Fibroblast of lung (primary cell): ENCODE measurements around the gene HSPG2. TPM values are rescaled to one million over a fixed set of nuclear protein-coding genes. Genes with fewer than 3 reads are reported as not detected.
"Not testable (repeated sequence)": the region's sequence is repeated elsewhere in the genome, so short reads cannot be mapped to it uniquely, and the experiment has no call there.

Experiments
- DNase-seq, 2 donors: peaks; one replicate each; pipeline versions ENCODE4 v3.0.0 to v3.0.0-alpha.2; 2010; ENCODE audit warnings: low read depth in 2 of 2
- H2AFZ ChIP-seq: 2 replicates; pipeline ENCODE4 v1.5.1; 2012; ENCODE audit warnings: low read length, control low read depth, inconsistent platforms
- H3K27ac ChIP-seq: 2 replicates; pipeline ENCODE4 v1.5.1; 2011; ENCODE audit warnings: low read length, control low read depth; ENCODE audit not compliant: insufficient read depth
- H3K27me3 ChIP-seq: 2 replicates; pipeline ENCODE4 v1.5.1; 2011; ENCODE audit warnings: mild to moderate bottlenecking, low read length; ENCODE audit not compliant: control insufficient read depth, insufficient read depth
- H3K36me3 ChIP-seq: 2 replicates; pipeline ENCODE4 v1.5.1; 2011; ENCODE audit warnings: low read length; ENCODE audit not compliant: control insufficient read depth, insufficient read depth
- H3K4me1 ChIP-seq: 2 replicates; pipeline ENCODE4 v1.5.1; 2011; ENCODE audit warnings: low read length; ENCODE audit not compliant: control insufficient read depth, insufficient read depth; ENCODE audit errors: extremely low read depth
- H3K4me2 ChIP-seq: 2 replicates; pipeline ENCODE4 v1.5.1; 2011; ENCODE audit warnings: low read length, control low read depth; ENCODE audit not compliant: insufficient read depth; ENCODE audit errors: extremely low read depth
- H3K4me3 ChIP-seq, 4 experiments: fragments of 200-600 bp in 1 of 4; sonication (generic) in 1 of 4; replicated peaks in 1 of 4; 2 replicates each; pipeline ENCODE4 v1.5.1; 2011 to 2016; ENCODE audit warnings: low read length in 4 of 4, low read depth in 3 of 4, mild to moderate bottlenecking in 3 of 4, control low read depth in 2 of 4, inconsistent platforms in 1 of 4, mixed read lengths in 1 of 4; ENCODE audit not compliant: insufficient read depth in 1 of 4; ENCODE audit errors: control extremely low read depth in 1 of 4
- H3K79me2 ChIP-seq: 2 replicates; pipeline ENCODE4 v1.5.1; 2012; ENCODE audit warnings: mild to moderate bottlenecking, low read length, inconsistent platforms; ENCODE audit not compliant: control insufficient read depth, insufficient read depth
- H3K9ac ChIP-seq: 2 replicates; pipeline ENCODE4 v1.5.1; 2011; ENCODE audit warnings: mild to moderate bottlenecking, low read length, control low read depth; ENCODE audit not compliant: insufficient read depth
- H3K9me3 ChIP-seq: 2 replicates; pipeline ENCODE4 v1.5.1; 2012; ENCODE audit warnings: low read depth, low read length; ENCODE audit not compliant: control insufficient read depth, insufficient read depth
- H4K20me1 ChIP-seq: 2 replicates; pipeline ENCODE4 v1.5.1; 2011; ENCODE audit warnings: low read length; ENCODE audit not compliant: control insufficient read depth, insufficient read depth; ENCODE audit errors: extremely low read depth
- EZH2 ChIP-seq: IDR thresholded peaks from 2 replicates; pipeline ENCODE4 v1.5.1; 2012; ENCODE audit warnings: low read length, control low read depth, mild to moderate bottlenecking; ENCODE audit errors: missing control alignments
- polyA plus RNA-seq, 2 donors: library from polyadenylated mRNA; depleted of rRNA in 1 of 2; stranded (reverse) in 1 of 2; unstranded in 1 of 2; fragments of >200 nt; gene quantifications; 2 replicates each; pipeline ENCODE4 v1.2.1, GENCODE V29; 2011 to 2012; ENCODE audit warnings: missing spikeins in 1 of 2
- total RNA-seq: library from RNA; depleted of rRNA; stranded (reverse); fragments of >200 nt; gene quantifications from 2 replicates; pipeline ENCODE4 v1.2.1, GENCODE V29; 2014
- TF ChIP-seq, protein P1 (sequence below), 2 donors: IDR thresholded peaks in 1 of 2; conservative IDR thresholded peaks in 1 of 2; 1 replicate in 1 of 2; 2 replicates in 1 of 2; pipeline ENCODE4 v1.5.1; 2011 to 2012; ENCODE audit warnings: low read length in 2 of 2, control low read depth in 1 of 2, inconsistent platforms in 1 of 2, low read depth in 1 of 2, mild to moderate bottlenecking in 1 of 2

Gene HSPG2
- total and polyA plus RNA-seq, 2 donors (not counting 1 experiment from before 2014, with no cell fraction given): 40.7 to 88.4 TPM

GRCh38 chr1:21946836-21947587 is 9.9 kb upstream of the HSPG2 start:
- TF ChIP-seq EZH2: no peak
- TF ChIP-seq, protein P1, sequence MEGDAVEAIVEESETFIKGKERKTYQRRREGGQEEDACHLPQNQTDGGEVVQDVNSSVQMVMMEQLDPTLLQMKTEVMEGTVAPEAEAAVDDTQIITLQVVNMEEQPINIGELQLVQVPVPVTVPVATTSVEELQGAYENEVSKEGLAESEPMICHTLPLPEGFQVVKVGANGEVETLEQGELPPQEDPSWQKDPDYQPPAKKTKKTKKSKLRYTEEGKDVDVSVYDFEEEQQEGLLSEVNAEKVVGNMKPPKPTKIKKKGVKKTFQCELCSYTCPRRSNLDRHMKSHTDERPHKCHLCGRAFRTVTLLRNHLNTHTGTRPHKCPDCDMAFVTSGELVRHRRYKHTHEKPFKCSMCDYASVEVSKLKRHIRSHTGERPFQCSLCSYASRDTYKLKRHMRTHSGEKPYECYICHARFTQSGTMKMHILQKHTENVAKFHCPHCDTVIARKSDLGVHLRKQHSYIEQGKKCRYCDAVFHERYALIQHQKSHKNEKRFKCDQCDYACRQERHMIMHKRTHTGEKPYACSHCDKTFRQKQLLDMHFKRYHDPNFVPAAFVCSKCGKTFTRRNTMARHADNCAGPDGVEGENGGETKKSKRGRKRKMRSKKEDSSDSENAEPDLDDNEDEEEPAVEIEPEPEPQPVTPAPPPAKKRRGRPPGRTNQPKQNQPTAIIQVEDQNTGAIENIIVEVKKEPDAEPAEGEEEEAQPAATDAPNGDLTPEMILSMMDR (conservative IDR thresholded peaks at IDR 0.05 in 1 of 2, IDR thresholded peaks at IDR 0.05 in 1 of 2; ENCODE audit: low read depth in 1 of 2, low read length in 2 of 2): no peak
- H3K79me2 ChIP-seq: no peaks in the 10 kb centered on the region
- no peaks in the 10 kb centered on the region for H3K27me3 ChIP-seq
- no peaks in the 10 kb centered on the region for H4K20me1 ChIP-seq
- H3K9me3 ChIP-seq: no peaks in the 10 kb centered on the region
- no peak overlapping the region for H2AFZ ChIP-seq
- no peaks in the 10 kb centered on the region for H3K36me3 ChIP-seq
- H3K4me2 ChIP-seq: no peak overlapping the region
- H3K9ac ChIP-seq: no peak overlapping the region
- no peak overlapping the region for H3K4me3 ChIP-seq
- H3K27ac ChIP-seq: no peak overlapping the region
- DNase-seq: no peak
- no peaks in the 10 kb centered on the region for H3K4me1 ChIP-seq

DNA sequence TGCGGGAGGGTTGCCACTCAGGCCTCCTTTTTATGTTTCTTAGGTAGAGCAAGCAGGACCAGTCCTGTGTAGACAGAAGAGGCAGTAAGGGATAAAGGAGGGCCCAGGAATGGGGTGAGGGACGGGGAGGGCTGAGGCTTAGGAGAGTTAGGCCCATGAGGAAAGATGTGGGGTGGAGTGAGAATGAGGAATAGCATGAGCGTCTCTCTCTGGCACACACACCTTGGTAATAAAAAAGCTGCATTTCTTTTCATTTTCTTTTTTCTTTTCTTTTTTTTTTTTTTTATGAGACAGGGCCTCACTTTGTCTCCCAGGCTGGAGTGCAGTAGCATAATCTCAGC is 7.6 kb upstream of the HSPG2 start:
- Histone ChIP-seq H3K27ac (no peak overlapping the region), H3K4me2 (no peak overlapping the region), H2AFZ (no peak overlapping the region), H3K27me3 (no peaks in the 10 kb centered on the region), H3K9ac (no peak overlapping the region), H3K4me1 (peaks cover 1% of the 10 kb centered on the region), H3K36me3 (no peaks in the 10 kb centered on the region), H3K79me2 (no peaks in the 10 kb centered on the region), H4K20me1 (no peaks in the 10 kb centered on the region), H3K4me3 (no peak overlapping the region), H3K9me3 (no peaks in the 10 kb centered on the region)
- no peak for TF ChIP-seq EZH2
- TF ChIP-seq, protein P1 (conservative IDR thresholded peaks at IDR 0.05 in 1 of 2, IDR thresholded peaks at IDR 0.05 in 1 of 2; ENCODE audit: low read depth in 1 of 2, low read length in 2 of 2): no peak
- no peak for DNase-seq

DNA sequence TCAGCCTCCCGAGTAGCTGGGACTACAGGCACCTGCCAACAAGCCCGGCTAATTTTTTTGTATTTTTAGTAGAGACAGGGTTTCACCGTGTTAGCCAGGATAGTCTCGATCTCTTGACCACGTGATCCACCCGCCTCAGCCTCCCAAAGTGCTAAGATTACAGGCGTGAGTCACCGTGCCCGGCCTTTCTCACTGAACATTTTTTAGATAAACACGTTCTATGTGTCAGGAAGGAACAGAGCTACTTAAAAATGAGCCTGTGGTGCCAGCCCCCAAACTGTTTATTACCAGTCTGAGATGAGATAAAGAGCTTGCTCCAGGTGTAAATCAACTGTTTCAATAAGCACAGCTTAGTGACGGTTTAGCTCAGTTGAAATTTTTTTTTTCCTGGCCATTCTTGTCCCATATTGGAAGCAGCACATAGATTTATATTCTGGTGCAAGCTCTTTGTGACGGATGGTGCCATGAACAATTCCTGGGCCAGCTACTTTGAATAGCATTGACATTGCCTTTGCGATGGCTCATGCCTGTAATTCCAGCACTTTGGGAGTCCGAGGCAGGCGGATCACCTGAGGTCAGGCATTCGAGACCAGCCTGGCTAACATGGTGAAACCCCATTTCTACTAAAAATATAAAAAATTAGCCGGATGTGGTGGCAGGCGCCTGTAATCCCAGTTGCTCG is 6.0 kb upstream of the HSPG2 start:
- H4K20me1 ChIP-seq, H3K4me3 ChIP-seq, H2AFZ ChIP-seq, H3K79me2 ChIP-seq, H3K9ac ChIP-seq, H3K4me2 ChIP-seq, H3K9me3 ChIP-seq, H3K36me3 ChIP-seq, H3K27me3 ChIP-seq, H3K27ac ChIP-seq: not testable (repeated sequence)
- H3K4me1 ChIP-seq: peaks cover 14% of the 10 kb centered on the region
- DNase-seq: peak; percentile 61 to 88
